Mesenteric fat pad (tissue), 1 donor: ENCODE measurements around the gene EAPP. TPM values are rescaled to one million over a fixed set of nuclear protein-coding genes. Genes with fewer than 3 reads are reported as not detected.

Experiments
- DNase-seq: peaks from one replicate; pipeline ENCODE4 v3.0.0-alpha.2; 2020; ENCODE audit warnings: low spot score
- total RNA-seq: library from RNA; stranded (reverse); fragmentation: NEBNext Ultra II Directional; extraction: Animal tissue kit (Norgen Biotek cat#: 25700); gene quantifications from one replicate; pipeline ENCODE4 v1.2.1, GENCODE V29; 2021
- donor health status: DM: yes; HTN: yes; CAD: no.

The EAPP gene
- total RNA-seq, 1 donor from 2014 or later = 22.1 TPM

GRCh38 chr14:34488528-34488927 lies 51.0 kb downstream of the EAPP start:
- peak; percentile 41 for DNase-seq

DNA sequence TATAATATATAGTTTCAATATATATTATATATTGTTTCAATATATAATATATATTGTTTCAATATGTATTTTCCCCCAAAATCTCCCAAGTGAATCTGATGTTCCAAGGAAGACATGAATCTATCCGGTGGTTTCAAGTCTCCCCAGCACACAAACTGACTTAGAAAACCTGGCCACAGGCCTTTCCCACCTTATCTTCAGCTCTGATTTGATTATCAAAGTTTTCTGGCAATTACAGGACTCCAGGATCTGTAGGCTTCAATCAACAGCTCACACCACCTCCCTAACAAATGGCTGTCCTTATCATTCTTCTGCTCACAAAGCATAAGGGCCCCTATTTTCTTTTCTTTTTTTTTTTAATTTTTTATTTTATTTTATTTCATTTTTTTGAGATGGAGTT lies 54.8 kb downstream of the EAPP start:
- no peak for DNase-seq

- no peak for DNase-seq
These were observed 57.0 kb downstream of the EAPP start for GRCh38 chr14:34482463-34482862.

- no peak for DNase-seq
These were observed 59.8 kb downstream of the EAPP start for GRCh38 chr14:34479694-34480093.

DNA sequence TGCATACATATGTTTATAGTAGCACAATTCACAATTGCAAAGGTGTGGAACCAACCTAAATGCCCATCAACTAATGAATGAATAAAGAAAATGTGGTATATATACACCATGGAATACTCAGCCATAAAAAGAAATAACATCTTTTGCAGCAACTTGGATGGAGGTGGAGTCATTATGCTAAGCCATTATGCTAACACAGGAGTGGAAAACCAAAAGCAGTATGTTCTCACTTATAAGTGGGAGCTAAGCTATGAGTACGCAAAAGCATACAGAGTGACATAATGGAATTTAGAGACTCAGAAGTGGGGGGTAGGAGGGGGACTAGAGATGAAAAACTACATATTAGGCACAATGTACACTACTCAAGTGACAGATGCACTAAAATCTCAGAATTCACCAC lies 61.2 kb downstream of the EAPP start:
- no peak for DNase-seq

GRCh38 chr14:34476036-34476435 lies 63.5 kb downstream of the EAPP start:
- DNase-seq = peak; percentile 64

DNA sequence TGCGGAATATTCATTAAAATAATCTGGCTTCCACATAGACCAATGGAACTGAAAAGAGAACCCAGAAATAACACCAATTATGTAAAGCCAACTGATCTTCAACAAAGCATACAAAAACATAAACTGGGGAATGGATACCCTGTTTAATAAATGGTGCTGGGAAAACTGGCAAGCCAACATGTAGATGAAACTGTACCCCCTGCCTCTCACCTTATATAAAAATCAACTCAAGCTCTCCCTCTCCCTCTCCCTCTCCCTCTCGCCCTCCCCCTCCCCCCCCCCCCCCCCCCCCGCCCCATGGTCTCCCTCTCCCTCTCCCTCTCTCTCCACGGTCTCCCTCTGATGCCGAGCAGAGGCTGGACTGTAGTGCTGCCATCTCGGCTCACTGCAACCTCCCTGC lies 64.3 kb downstream of the EAPP start:
- no peak for DNase-seq

DNA sequence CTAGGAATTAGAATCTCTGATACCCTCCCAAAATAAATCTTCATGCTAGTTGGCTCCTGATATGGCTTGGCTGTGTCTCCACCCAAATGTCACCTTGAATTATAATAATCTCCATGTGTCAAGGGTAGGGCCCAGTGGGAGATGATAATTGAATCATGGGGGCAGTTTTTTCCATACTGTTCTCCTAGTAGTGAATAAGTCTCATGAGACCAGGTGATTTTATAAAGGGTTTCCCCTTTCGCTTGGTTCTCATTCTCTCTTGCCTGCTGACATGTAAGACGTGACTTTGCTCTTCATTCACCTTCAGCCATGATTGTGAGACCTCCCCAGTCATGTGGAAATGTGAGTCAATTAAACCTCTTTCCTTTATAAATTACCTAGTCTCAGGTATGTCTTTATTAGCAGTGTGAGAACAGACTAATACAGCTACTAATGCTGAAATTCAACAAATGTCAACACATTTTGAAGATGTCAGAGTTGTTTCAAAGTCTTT lies 65.3 kb downstream of the EAPP start:
- DNase-seq = no peak

DNA sequence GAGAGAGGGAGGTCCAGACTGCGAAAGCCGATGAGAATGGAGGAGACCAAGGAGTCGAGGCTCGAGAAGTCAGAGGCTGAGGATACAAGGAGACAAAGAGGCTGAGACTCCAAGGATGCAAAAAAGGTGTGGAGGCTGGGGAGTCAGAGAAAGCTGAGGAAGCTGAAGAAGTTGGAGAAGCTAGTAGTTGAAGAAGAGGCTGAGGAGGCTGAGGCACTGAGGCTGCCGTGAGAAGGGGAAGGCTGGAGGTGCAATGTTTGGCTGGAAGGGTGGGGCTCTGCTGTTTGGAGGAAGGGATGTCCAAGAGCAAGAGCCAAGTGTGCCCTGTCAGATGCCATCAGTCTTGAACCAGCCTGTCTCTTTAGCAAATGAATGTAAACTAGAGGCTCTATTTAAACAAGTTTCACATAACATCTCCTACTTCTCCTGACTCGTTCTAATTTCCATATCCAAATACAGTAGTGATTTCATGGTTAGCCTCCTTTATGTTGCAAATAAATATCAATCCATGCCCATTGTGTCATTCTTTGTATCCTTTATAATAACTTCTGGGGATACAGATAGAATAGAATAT lies 66.7 kb downstream of the EAPP start:
- peak; percentile 57 for DNase-seq

DNA sequence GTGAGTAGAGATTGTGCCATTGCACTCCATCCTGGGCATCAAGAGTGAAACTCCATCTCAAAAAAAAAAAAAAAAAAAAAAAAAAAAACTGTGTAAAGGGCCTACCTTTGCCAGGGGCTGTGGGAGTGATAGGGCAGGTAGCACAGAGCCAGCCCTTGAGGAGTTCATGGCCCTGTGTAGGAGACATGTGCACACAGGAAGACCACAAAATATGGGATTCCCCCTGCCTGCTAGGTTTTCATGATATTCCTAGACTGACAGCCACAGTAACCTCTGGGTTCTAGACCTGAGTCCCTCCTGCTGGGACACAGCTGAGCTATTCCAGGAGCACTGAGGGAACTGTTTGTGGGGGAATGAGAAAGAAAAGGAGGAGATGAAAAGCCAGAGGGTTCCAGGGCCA lies 69.2 kb downstream of the EAPP start:
- peak; percentile 35 for DNase-seq

DNA sequence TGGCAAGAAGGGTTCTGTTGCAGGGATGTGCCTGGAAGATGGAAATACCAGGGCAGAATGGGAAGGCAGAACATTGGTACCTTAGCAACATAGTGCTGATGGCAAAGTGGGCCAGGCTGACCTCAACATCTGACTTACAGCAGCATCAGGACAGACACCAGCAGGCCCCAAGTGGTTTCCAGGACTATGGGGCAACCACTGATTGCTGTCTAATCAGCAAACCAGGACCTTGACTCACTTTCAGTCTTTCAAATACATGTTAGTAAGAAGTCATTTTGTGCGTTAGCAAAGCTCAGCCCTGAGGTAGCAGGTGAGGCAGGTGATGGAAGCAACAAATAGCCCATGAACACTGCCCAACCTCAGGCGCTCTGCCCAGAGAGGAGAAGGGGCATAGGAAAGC lies 72.8 kb downstream of the EAPP start:
- DNase-seq = peak; percentile 30

Other genes with a start within 250 kb of the EAPP start
- 18.5 TPM for gene SPTSSA, start 77.5 kb downstream of the EAPP start, total RNA-seq
- 97.4 TPM for gene SNX6, start 90.4 kb upstream of the EAPP start, total RNA-seq
- gene CFL2, start 174.9 kb upstream of the EAPP start, total RNA-seq = 78.8 TPM